ENCODE data around the gene PHPT1.
A peak's percentile ranks its signal among the peaks of the same experiment; 100 is the strongest.
"Not testable (repeated sequence)": the region's sequence is repeated elsewhere in the genome, so short reads cannot be mapped to it uniquely, and the experiment has no call there.

Gene PHPT1

DNA sequence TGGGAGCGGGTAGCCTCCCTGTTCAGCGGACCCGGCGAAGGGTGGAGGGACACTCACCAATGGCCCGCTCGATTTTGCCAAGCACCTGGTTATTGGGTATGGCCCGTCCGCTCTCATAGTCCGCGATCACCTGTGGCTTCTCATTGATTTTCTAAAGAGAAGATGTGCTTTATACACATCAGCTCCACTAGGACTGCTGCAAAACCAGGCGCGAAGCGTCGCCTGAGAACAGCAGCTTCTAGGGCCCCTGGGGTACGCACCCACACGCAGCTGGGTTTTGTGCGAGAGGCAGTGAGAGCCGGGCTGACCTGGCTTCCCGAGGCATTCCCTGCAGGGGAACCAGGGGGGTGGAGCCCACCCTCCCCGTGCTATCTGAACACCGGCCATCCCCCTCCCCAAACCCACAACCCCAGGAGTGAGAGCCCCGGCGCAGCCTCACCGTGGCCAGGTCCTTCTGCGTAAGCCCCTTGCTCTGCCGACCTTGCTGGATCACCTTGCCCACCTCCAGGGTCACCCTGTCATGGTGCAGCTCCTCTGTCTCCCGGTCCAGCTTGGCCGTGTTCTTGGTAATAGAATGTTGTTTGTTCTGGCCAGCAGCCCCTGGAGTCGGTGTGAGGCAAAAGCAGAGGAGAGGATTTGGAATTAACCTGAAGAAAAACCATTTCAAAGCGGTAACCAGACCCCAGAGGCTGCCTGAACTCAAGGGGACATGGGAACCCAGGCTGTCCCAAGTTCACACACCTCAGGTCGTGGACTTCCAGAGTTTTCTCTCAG lies 13.8 kb downstream of the PHPT1 start:
- H3K9me3 ChIP-seq (ENCODE audit: control insufficient read depth in 1 of 2, low read length in 2 of 2) = no peaks in the 10 kb centered on the region
- H3K4me3 ChIP-seq (ENCODE audit: low read depth in 1 of 2, low read length in 2 of 2) = no peak overlapping the region
- H3K27me3 ChIP-seq (ENCODE audit: control insufficient read depth in 1 of 2, insufficient read depth in 2 of 2, low read length in 2 of 2) = no peaks in the 10 kb centered on the region
- no peak overlapping the region for H3K27ac ChIP-seq (ENCODE audit: low read depth, low read length)
- peaks cover 22 to 36% of the 10 kb centered on the region in 2 donors for H3K36me3 ChIP-seq (ENCODE audit: control insufficient read depth in 1 of 2, insufficient read depth in 2 of 2, low read length in 2 of 2)
- no peak overlapping the region for H3K9ac ChIP-seq (ENCODE audit: low read depth in 1 of 2, low read length in 2 of 2)
- peaks cover 38 to 61% of the 10 kb centered on the region in 2 donors for H3K4me1 ChIP-seq (ENCODE audit: control insufficient read depth in 1 of 2, insufficient read depth in 2 of 2, low read length in 2 of 2)

DNA sequence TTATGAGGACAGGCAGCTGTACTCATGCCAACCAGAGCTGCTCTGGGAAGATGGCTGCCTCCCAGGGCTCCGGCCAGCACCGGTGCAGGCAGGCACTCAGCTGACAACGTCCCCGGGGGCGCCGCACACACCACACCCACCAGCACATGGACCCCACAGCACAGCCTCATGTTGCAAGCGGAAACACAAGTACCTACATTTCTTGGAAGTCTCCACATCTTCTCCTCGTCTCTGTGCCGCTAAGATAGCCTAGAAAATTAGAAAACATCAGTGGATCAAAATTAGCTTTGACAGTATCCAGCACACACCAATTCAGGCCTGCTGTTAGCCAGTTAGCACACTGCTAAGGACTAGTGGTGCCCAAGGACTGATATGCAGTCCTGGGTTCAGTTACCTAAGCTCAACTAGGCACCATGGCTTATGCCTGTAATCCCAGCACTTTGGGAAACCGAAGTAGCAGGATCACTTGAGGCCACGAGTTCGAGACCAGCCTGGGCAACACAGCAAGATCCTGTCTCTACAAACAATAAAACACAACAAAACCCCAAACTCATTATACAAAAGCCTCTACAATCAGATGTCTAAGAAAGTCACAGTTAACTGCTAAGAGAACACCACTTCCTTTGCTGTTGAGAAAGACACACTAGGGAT lies 14.5 kb downstream of the PHPT1 start:
- no peaks in the 10 kb centered on the region for H3K27me3 ChIP-seq (ENCODE audit: control insufficient read depth in 1 of 2, insufficient read depth in 2 of 2, low read length in 2 of 2)
- H3K4me3 ChIP-seq (ENCODE audit: low read depth in 1 of 2, low read length in 2 of 2) = no peak overlapping the region
- H3K27ac ChIP-seq (ENCODE audit: low read depth, low read length) = no peak overlapping the region
- no peak overlapping the region for H3K9ac ChIP-seq (ENCODE audit: low read depth in 1 of 2, low read length in 2 of 2)
- peaks cover 22 to 36% of the 10 kb centered on the region in 2 donors for H3K36me3 ChIP-seq (ENCODE audit: control insufficient read depth in 1 of 2, insufficient read depth in 2 of 2, low read length in 2 of 2)
- no peaks in the 10 kb centered on the region for H3K9me3 ChIP-seq (ENCODE audit: control insufficient read depth in 1 of 2, low read length in 2 of 2)
- H3K4me1 ChIP-seq (ENCODE audit: control insufficient read depth in 1 of 2, insufficient read depth in 2 of 2, low read length in 2 of 2) = peaks cover 31 to 54% of the 10 kb centered on the region in 2 donors

DNA sequence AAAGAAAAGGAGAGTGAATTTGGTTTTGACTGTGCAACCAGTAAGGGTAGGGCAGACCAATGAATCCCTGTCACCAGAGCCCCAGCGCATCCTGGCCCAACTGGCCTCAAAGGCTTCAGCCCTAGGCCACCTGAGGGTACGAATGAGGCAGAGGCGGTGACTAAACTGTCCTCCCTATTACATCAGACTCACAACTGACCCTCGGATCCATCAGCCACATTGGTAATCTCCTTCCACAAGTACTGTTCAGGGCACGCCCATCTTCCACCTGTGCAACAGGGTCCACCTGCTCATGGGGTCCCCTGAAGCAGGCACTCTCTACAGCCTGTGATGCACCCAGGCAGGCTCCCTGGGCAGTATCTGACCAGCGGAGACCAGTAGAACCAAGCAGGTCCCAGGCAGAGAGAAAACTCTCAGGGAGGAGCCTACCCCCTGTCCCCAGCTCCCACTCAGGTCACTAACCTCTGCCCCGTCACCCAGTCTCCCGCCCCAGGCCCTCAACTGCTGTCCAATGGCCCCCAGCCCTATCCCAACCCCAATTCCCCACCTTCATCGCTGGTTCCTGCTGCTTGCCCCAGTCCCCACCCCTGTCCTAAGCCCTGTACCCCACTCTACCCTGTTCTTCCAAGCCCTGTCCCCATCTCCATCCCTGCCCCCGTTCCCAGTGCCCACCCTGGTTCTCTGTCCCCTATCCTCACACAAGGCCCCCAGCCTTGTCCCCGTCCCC lies 16.0 kb downstream of the PHPT1 start:
- H3K9ac ChIP-seq (ENCODE audit: low read depth in 1 of 2, low read length in 2 of 2) = peak overlapping the region; percentile 70 to 81
- H3K27me3 ChIP-seq (ENCODE audit: control insufficient read depth in 1 of 2, insufficient read depth in 2 of 2, low read length in 2 of 2) = no peaks in the 10 kb centered on the region
- peak overlapping the region; percentile 75 to 84 for H3K4me3 ChIP-seq (ENCODE audit: low read depth in 1 of 2, low read length in 2 of 2)
- H3K27ac ChIP-seq (ENCODE audit: low read depth, low read length) = peak overlapping the region; percentile 74
- peaks cover 20 to 40% of the 10 kb centered on the region in 2 donors for H3K4me1 ChIP-seq (ENCODE audit: control insufficient read depth in 1 of 2, insufficient read depth in 2 of 2, low read length in 2 of 2)
- peaks cover 22 to 36% of the 10 kb centered on the region in 2 donors for H3K36me3 ChIP-seq (ENCODE audit: control insufficient read depth in 1 of 2, insufficient read depth in 2 of 2, low read length in 2 of 2)
- H3K9me3 ChIP-seq (ENCODE audit: control insufficient read depth in 1 of 2, low read length in 2 of 2) = no peaks in the 10 kb centered on the region

DNA sequence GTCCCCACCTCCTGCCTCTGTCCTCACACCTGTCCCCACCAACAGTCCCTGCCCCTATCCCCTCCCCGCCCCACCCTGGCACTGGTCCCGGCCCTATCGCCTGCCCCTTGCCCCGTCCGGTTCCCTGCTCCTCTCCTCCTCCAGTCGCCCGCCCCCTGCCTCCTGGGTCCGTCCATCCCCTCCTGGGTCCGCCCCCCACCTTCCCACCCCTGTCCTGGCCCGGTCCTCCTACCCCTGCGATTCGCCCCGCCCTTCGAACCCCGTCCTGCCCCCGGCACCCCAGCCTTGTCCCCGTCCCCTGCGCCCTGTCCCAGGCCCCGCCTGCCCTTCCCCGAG lies 16.5 kb downstream of the PHPT1 start:
- Histone ChIP-seq H3K27ac (ENCODE audit: low read depth, low read length) (peak overlapping the region; percentile 84), H3K4me1 (ENCODE audit: control insufficient read depth in 1 of 2, insufficient read depth in 2 of 2, low read length in 2 of 2) (peaks cover 16 to 36% of the 10 kb centered on the region in 2 donors), H3K9ac (ENCODE audit: low read depth in 1 of 2, low read length in 2 of 2) (peak overlapping the region; percentile 70 to 81), H3K4me3 (ENCODE audit: low read depth in 1 of 2, low read length in 2 of 2) (peak overlapping the region; percentile 75 to 84), H3K9me3 (ENCODE audit: control insufficient read depth in 1 of 2, low read length in 2 of 2) (no peaks in the 10 kb centered on the region), H3K27me3 (ENCODE audit: control insufficient read depth in 1 of 2, insufficient read depth in 2 of 2, low read length in 2 of 2) (no peaks in the 10 kb centered on the region), H3K36me3 (ENCODE audit: control insufficient read depth in 1 of 2, insufficient read depth in 2 of 2, low read length in 2 of 2) (peaks cover 22 to 33% of the 10 kb centered on the region in 2 donors)

DNA sequence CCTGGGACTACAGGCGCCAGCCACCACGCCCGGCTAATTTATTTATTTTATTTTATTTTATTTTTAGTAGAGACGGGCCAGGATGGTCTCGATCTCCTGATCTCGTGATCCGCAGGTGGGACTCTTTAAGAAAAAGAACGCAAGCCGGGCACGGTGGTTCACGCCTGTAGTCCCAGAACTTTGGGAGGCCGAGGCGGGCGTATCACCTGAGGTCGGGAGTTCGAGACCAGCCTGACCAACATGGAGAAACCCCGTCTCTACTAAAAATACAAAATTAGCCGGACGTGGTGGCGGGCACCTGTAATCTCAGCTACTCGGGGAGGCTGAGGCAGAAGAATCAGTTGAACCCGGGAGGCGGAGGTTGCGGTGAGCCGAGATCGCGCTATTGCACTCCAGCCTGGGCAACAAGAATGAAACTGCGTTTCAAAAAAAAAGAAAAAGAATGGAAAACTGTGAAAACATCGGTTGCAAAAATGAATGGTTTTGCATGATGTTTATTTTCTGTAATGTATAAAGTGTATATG lies 17.8 kb downstream of the PHPT1 start:
- not testable (repeated sequence) for H3K27me3 ChIP-seq (ENCODE audit: control insufficient read depth in 1 of 2, insufficient read depth in 2 of 2, low read length in 2 of 2); H3K9me3 ChIP-seq (ENCODE audit: control insufficient read depth in 1 of 2, low read length in 2 of 2); H3K27ac ChIP-seq (ENCODE audit: low read depth, low read length)
- peak overlapping the region in 1 of 2 donors; percentile 12 for H3K9ac ChIP-seq (ENCODE audit: low read depth in 1 of 2, low read length in 2 of 2)
- peaks cover 10 to 27% of the 10 kb centered on the region in 2 donors for H3K4me1 ChIP-seq (ENCODE audit: control insufficient read depth in 1 of 2, insufficient read depth in 2 of 2, low read length in 2 of 2)
- peak overlapping the region in 1 of 2 donors; percentile 57 for H3K4me3 ChIP-seq (ENCODE audit: low read depth in 1 of 2, low read length in 2 of 2)
- peaks cover 19 to 21% of the 10 kb centered on the region in 2 donors for H3K36me3 ChIP-seq (ENCODE audit: control insufficient read depth in 1 of 2, insufficient read depth in 2 of 2, low read length in 2 of 2)

DNA sequence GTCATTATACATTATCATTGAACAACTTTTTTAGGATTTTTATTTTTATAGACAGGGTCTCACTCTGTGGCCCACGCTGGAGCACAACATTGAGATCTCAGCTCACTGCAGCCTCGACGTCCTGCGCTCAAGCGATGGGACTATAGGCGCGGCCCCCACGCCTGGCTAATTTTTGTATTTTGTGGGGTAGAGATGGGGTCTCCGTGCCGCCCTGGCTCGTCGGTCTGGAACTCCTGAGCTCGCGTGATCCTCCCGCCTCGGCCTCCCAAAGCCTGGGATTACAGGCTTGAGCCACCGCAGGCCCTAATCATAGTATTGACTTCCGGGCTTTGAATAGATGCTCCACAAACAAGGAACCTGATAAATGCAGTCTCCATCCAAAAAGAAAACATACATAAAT lies 18.3 kb downstream of the PHPT1 start:
- Histone ChIP-seq H3K4me3 (ENCODE audit: low read depth in 1 of 2, low read length in 2 of 2) (no peak overlapping the region), H3K27ac (ENCODE audit: low read depth, low read length) (no peak overlapping the region)

DNA sequence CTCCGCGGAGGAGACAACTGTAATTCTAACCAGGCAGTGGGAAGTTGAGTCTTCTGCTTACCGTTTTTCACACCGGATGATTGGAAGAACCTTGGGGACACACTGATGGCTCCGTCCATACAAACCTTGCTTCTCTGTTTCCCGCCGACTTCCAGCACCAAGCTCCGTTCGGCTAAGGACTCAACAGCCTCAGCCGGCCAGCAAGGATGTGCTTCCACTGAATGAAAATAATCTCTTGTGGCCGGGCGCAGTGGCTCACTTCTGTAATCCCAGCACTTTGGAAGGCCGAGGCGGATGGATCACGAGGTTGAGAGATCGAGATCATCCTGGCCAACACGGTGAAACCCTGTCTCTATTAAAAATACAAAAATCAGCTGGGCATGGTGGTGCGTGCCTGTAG lies 18.7 kb downstream of the PHPT1 start:
- Histone ChIP-seq H3K27me3 (ENCODE audit: control insufficient read depth in 1 of 2, insufficient read depth in 2 of 2, low read length in 2 of 2) (no peaks in the 10 kb centered on the region), H3K9ac (ENCODE audit: low read depth in 1 of 2, low read length in 2 of 2) (no peak overlapping the region), H3K4me3 (ENCODE audit: low read depth in 1 of 2, low read length in 2 of 2) (no peak overlapping the region), H3K9me3 (ENCODE audit: control insufficient read depth in 1 of 2, low read length in 2 of 2) (peaks cover 0 to 5% of the 10 kb centered on the region in 2 donors), H3K36me3 (ENCODE audit: control insufficient read depth in 1 of 2, insufficient read depth in 2 of 2, low read length in 2 of 2) (peaks cover 9 to 12% of the 10 kb centered on the region in 2 donors), H3K27ac (ENCODE audit: low read depth, low read length) (no peak overlapping the region), H3K4me1 (ENCODE audit: control insufficient read depth in 1 of 2, insufficient read depth in 2 of 2, low read length in 2 of 2) (peaks cover 10 to 27% of the 10 kb centered on the region in 2 donors)

More for the DNA sequence above, 18.3 kb downstream of the PHPT1 start:
- peaks cover 14 to 16% of the 10 kb centered on the region in 2 donors for H3K36me3 ChIP-seq (ENCODE audit: control insufficient read depth in 1 of 2, insufficient read depth in 2 of 2, low read length in 2 of 2)
- peaks cover 10 to 27% of the 10 kb centered on the region in 2 donors for H3K4me1 ChIP-seq (ENCODE audit: control insufficient read depth in 1 of 2, insufficient read depth in 2 of 2, low read length in 2 of 2)
- peaks cover 0 to under 1% of the 10 kb centered on the region in 2 donors for H3K9me3 ChIP-seq (ENCODE audit: control insufficient read depth in 1 of 2, low read length in 2 of 2)
- H3K9ac ChIP-seq (ENCODE audit: low read depth in 1 of 2, low read length in 2 of 2) = no peak overlapping the region
- no peaks in the 10 kb centered on the region for H3K27me3 ChIP-seq (ENCODE audit: control insufficient read depth in 1 of 2, insufficient read depth in 2 of 2, low read length in 2 of 2)

DNA sequence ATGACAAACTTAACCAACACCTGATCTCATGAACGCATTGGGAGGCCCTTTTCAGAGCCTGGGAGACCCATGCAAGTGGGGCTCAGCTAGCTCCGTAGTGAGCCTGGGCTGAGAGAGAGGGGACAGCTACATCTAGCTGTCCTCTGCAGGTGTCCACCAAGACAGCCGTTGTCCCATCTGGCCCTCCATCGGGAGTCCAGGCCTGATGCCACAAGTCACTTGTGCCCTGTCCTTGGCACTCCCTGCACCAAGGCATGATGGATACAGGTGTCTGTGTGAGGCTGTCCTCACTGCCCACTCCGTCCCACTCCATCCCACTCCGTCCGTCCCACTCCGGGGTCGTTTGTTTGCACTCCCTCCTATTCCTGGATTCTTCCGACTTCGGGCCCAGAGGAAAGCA lies 19.4 kb downstream of the PHPT1 start:
- no peak overlapping the region for H3K9ac ChIP-seq (ENCODE audit: low read depth in 1 of 2, low read length in 2 of 2)

DNA sequence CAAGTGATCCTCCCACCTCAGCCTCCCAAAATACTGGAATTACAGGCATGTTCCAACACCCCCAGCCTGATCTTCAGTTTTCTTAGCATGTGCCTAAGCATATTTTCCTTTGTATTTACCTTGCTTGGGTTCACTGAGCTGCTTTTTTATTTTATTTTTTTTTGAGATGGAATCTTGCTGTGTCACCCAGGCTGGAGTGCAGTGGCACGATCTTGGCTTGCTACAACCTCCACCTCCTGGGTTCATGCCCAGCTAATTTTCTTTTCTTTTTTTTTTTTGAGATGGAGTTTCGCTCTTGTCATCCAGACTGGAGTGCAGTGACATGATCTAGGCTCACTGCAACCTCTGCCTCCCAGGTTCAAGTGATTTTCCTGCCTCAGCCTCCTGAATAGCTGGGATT lies 20.4 kb downstream of the PHPT1 start:
- H3K9ac ChIP-seq (ENCODE audit: low read depth in 1 of 2, low read length in 2 of 2); H3K36me3 ChIP-seq (ENCODE audit: control insufficient read depth in 1 of 2, insufficient read depth in 2 of 2, low read length in 2 of 2); H3K27ac ChIP-seq (ENCODE audit: low read depth, low read length); H3K9me3 ChIP-seq (ENCODE audit: control insufficient read depth in 1 of 2, low read length in 2 of 2); H3K27me3 ChIP-seq (ENCODE audit: control insufficient read depth in 1 of 2, insufficient read depth in 2 of 2, low read length in 2 of 2); H3K4me3 ChIP-seq (ENCODE audit: low read depth in 1 of 2, low read length in 2 of 2): not testable (repeated sequence)
- peaks cover 9 to 14% of the 10 kb centered on the region in 2 donors for H3K4me1 ChIP-seq (ENCODE audit: control insufficient read depth in 1 of 2, insufficient read depth in 2 of 2, low read length in 2 of 2)

More for the DNA sequence above, 19.4 kb downstream of the PHPT1 start:
- no peak overlapping the region for H3K4me3 ChIP-seq (ENCODE audit: low read depth in 1 of 2, low read length in 2 of 2)
- peaks cover 2 to 4% of the 10 kb centered on the region in 2 donors for H3K36me3 ChIP-seq (ENCODE audit: control insufficient read depth in 1 of 2, insufficient read depth in 2 of 2, low read length in 2 of 2)
- H3K9me3 ChIP-seq (ENCODE audit: control insufficient read depth in 1 of 2, low read length in 2 of 2) = peaks cover 0 to 5% of the 10 kb centered on the region in 2 donors
- H3K27ac ChIP-seq (ENCODE audit: low read depth, low read length) = no peak overlapping the region
- H3K27me3 ChIP-seq (ENCODE audit: control insufficient read depth in 1 of 2, insufficient read depth in 2 of 2, low read length in 2 of 2) = no peaks in the 10 kb centered on the region
- H3K4me1 ChIP-seq (ENCODE audit: control insufficient read depth in 1 of 2, insufficient read depth in 2 of 2, low read length in 2 of 2) = peaks cover 10 to 22% of the 10 kb centered on the region in 2 donors

DNA sequence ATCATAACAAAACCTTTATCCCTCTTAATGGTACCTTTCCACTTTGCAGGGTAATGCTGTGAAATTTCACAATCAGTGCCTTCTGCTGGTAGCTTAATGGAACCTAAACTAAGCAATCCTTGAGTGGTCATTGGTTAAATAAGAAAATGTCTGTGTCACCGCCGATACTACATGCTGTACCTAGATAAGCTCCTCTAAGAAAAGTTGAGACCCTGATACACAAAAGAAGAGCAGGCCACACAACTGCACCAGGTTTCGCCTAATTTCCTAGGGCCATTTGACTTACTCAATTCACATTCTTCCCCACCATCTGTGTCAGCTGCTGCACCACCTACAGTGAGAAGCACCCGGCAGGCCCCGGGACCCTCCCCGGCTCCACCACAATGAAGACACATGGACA lies 25.9 kb downstream of the PHPT1 start:
- no peaks in the 10 kb centered on the region for H3K4me1 ChIP-seq (ENCODE audit: control insufficient read depth in 1 of 2, insufficient read depth in 2 of 2, low read length in 2 of 2)
- no peak overlapping the region for H3K4me3 ChIP-seq (ENCODE audit: low read depth in 1 of 2, low read length in 2 of 2)
- H3K27ac ChIP-seq (ENCODE audit: low read depth, low read length) = no peak overlapping the region
- no peaks in the 10 kb centered on the region for H3K36me3 ChIP-seq (ENCODE audit: control insufficient read depth in 1 of 2, insufficient read depth in 2 of 2, low read length in 2 of 2)
- peaks cover 0 to 5% of the 10 kb centered on the region in 2 donors for H3K9me3 ChIP-seq (ENCODE audit: control insufficient read depth in 1 of 2, low read length in 2 of 2)
- H3K9ac ChIP-seq (ENCODE audit: low read depth in 1 of 2, low read length in 2 of 2) = no peak overlapping the region
- H3K27me3 ChIP-seq (ENCODE audit: control insufficient read depth in 1 of 2, insufficient read depth in 2 of 2, low read length in 2 of 2) = no peaks in the 10 kb centered on the region
